Type B pancreatic cell (in vitro differentiated cells): ENCODE measurements around the gene CEP112. TPM values are rescaled to one million over a fixed set of nuclear protein-coding genes. Genes with fewer than 3 reads are reported as not detected.

Source experiments
- DNase-seq: peaks from one replicate; pipeline ENCODE4 v3.0.0; 2021; ENCODE audit warnings: mixed read lengths; ENCODE audit not compliant: unreplicated experiment; ENCODE audit errors: extremely low spot score
- H3K27ac Mint-ChIP-seq: 2 replicates; pipeline ENCODE4 v1.8.0; 2021; ENCODE audit warnings: mild to moderate bottlenecking, mixed read lengths
- H3K27me3 Mint-ChIP-seq: 2 replicates; pipeline ENCODE4 v1.8.0; 2021; ENCODE audit warnings: mixed read lengths
- H3K36me3 Mint-ChIP-seq: 2 replicates; pipeline ENCODE4 v1.8.0; 2021; ENCODE audit warnings: mixed read lengths
- H3K4me1 Mint-ChIP-seq: one replicate; pipeline ENCODE4 v1.8.0; 2021; ENCODE audit warnings: mixed read lengths; ENCODE audit not compliant: unreplicated experiment
- H3K4me3 Mint-ChIP-seq: 2 replicates; pipeline ENCODE4 v1.8.0; 2021; ENCODE audit warnings: mild to moderate bottlenecking, mixed read lengths
- H3K9me3 Mint-ChIP-seq: 2 replicates; pipeline ENCODE4 v1.8.0; 2021; ENCODE audit warnings: mixed read lengths
- CTCF ChIP-seq: fragments of 200-600 bp; sonication (generic); conservative IDR thresholded peaks from 2 replicates; pipeline ENCODE4 v1.5.0; 2021; ENCODE audit warnings: antibody characterized with exemption, mild to moderate bottlenecking
- total RNA-seq: library from RNA; stranded (reverse); gene quantifications from 2 replicates; pipeline ENCODE4 v1.2.1, GENCODE V29; 2021; ENCODE audit warnings: low replicate concordance

The CEP112 gene
- total RNA-seq, 1 donor from 2014 or later, result 18.0 TPM

- H3K4me3 Mint-ChIP-seq, result no peak overlapping the region
- DNase-seq, result no peak
- no peak for TF ChIP-seq CTCF
- H3K4me1 Mint-ChIP-seq, result peaks cover 5% of the 10 kb centered on the region
- H3K9me3 Mint-ChIP-seq, result no peaks in the 10 kb centered on the region
- H3K36me3 Mint-ChIP-seq, result no peaks in the 10 kb centered on the region
- H3K27me3 Mint-ChIP-seq, result no peaks in the 10 kb centered on the region
- no peak overlapping the region for H3K27ac Mint-ChIP-seq
Measured at GRCh38 chr17:65893692-65894279, 298.1 kb downstream of the CEP112 start.

GRCh38 chr17:65892912-65893377 is 299.0 kb downstream of the CEP112 start:
- no peak overlapping the region for H3K27ac Mint-ChIP-seq
- peaks cover 5% of the 10 kb centered on the region for H3K4me1 Mint-ChIP-seq
- H3K9me3 Mint-ChIP-seq, result no peaks in the 10 kb centered on the region
- no peaks in the 10 kb centered on the region for H3K36me3 Mint-ChIP-seq
- DNase-seq, result no peak
- no peaks in the 10 kb centered on the region for H3K27me3 Mint-ChIP-seq
- no peak for TF ChIP-seq CTCF
- no peak overlapping the region for H3K4me3 Mint-ChIP-seq

GRCh38 chr17:65891231-65891735 is 300.6 kb downstream of the CEP112 start:
- DNase-seq, result no peak
- H3K36me3 Mint-ChIP-seq, result no peaks in the 10 kb centered on the region
- H3K4me3 Mint-ChIP-seq, result no peak overlapping the region
- no peak overlapping the region for H3K27ac Mint-ChIP-seq
- no peaks in the 10 kb centered on the region for H3K27me3 Mint-ChIP-seq
- TF ChIP-seq CTCF, result no peak
- peaks cover 10% of the 10 kb centered on the region for H3K4me1 Mint-ChIP-seq
- H3K9me3 Mint-ChIP-seq, result no peaks in the 10 kb centered on the region

- no peaks in the 10 kb centered on the region for H3K9me3 Mint-ChIP-seq
- H3K4me3 Mint-ChIP-seq, result no peak overlapping the region
- no peaks in the 10 kb centered on the region for H3K36me3 Mint-ChIP-seq
- DNase-seq, result no peak
- no peaks in the 10 kb centered on the region for H3K27me3 Mint-ChIP-seq
- TF ChIP-seq CTCF, result no peak
- H3K27ac Mint-ChIP-seq, result no peak overlapping the region
- peaks cover 16% of the 10 kb centered on the region for H3K4me1 Mint-ChIP-seq
Measured at GRCh38 chr17:65888649-65889048, 303.3 kb downstream of the CEP112 start.

- no peak overlapping the region for H3K27ac Mint-ChIP-seq
- no peak overlapping the region for H3K4me3 Mint-ChIP-seq
- no peak for TF ChIP-seq CTCF
- H3K9me3 Mint-ChIP-seq, result no peaks in the 10 kb centered on the region
- no peak for DNase-seq
- H3K27me3 Mint-ChIP-seq, result no peaks in the 10 kb centered on the region
- no peaks in the 10 kb centered on the region for H3K36me3 Mint-ChIP-seq
- H3K4me1 Mint-ChIP-seq, result peaks cover 16% of the 10 kb centered on the region
Measured at GRCh38 chr17:65886315-65887245, 305.4 kb downstream of the CEP112 start.
